T-helper 2 cell (primary cell): ENCODE data around the gene AP4S1.
"Not testable (repeated sequence)": the region's sequence is repeated elsewhere in the genome, so short reads cannot be mapped to it uniquely, and the experiment has no call there.

Experiments
- DNase-seq, 5 experiments: peaks; one replicate each; pipeline versions ENCODE4 v3.0.0 to v3.0.0-alpha.2; 2012 to 2022

Gene AP4S1

DNA sequence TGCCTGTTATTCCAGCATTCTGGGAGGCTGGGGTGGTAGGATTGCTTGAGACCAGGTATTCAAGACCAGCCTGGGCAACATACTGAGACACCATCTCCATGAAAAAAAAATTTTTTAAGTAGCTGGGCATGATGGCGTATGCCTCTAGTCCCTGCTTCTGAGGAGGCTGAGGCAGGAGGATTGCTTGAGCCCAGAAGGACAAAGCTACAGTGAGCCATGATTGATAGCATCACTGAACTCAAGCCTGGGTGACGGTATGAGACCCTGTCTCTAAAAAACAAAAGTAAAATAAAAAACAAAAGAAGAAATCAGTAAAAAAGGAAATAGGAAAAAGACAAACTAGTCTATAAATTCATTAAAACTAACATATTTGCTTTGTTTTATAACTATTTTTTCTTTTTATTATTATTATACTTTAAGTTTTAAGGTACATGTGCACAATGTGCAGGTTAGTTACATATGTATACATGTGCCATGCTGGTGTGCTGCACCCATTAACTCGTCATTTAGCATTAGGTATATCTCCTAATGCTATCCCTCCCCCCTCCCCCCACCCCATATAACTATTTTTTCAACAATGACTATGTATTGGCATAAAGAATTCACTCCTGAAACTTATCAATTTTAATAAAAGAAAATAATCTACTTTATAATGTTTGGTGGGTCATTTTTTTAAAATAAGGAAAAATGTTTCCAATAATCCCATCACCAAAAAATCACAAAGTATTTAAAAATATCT lies 15.4 kb upstream of the AP4S1 start:
- DNase-seq, result no peak

DNA sequence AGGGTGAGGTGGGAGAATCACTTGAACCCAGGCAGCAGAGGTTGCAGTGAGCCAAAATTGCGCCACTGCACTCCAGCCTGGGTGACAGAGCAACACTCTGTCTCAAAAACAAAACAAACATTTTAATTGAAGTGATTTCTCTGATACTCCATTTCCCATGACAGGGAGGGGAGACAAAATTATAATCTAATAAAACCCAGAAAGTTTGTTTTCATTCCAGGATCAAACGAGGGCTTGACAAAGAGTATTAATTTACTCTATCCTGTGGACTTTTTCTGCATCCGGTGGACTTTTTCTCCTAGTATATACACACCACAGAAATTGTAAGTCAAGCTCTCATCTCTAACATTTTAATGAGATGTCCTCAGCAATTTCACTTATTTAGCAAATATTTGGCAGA lies 14.5 kb upstream of the AP4S1 start:
- no peak for DNase-seq

DNA sequence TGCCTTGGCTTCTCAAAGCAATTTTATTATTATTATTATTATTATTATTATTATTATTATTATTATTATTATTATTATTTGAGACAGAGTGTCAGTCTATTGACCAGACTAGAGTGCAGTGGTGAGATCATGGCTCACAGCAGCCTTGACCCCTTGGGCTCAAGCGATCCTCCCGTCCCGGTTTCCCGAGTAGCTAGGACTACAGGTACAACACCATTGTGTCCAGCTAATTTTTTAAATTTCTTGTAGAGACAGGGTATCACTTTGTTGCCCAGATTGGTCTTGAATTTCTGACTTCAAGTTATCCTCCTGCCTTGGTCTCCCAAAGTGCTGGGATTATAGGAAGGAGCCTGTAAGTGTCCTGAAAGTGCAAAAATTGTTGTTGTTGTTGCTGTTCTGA lies 11.6 kb upstream of the AP4S1 start:
- no peak for DNase-seq

DNA sequence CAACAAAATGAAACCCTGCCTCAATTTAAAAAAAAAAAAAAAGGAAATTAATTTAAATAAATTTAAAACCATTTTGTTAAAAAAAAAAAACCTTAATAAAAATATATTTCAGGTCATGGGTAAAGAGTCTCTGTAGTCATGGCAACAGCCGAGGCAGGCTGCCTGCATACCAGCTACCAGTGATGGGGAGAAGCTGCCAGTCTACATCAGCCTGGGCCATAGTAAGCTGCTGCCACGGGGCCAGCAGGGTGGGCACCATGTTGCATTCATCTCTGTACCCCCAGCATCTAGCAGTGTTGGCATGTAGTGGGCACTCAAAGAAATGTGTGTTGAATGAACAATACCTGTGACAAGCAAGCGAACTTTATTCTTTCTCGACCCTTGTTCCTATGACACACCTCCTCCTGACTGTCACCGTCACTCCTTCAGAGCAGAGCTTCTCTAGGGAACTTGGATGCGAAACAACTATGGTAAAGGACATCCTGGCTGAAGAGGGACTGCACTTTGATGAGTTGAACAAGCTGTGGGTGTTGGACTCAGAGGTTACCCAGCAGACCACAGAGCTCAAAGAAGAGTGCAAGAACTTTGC lies 7.3 kb upstream of the AP4S1 start:
- DNase-seq, result no peak

DNA sequence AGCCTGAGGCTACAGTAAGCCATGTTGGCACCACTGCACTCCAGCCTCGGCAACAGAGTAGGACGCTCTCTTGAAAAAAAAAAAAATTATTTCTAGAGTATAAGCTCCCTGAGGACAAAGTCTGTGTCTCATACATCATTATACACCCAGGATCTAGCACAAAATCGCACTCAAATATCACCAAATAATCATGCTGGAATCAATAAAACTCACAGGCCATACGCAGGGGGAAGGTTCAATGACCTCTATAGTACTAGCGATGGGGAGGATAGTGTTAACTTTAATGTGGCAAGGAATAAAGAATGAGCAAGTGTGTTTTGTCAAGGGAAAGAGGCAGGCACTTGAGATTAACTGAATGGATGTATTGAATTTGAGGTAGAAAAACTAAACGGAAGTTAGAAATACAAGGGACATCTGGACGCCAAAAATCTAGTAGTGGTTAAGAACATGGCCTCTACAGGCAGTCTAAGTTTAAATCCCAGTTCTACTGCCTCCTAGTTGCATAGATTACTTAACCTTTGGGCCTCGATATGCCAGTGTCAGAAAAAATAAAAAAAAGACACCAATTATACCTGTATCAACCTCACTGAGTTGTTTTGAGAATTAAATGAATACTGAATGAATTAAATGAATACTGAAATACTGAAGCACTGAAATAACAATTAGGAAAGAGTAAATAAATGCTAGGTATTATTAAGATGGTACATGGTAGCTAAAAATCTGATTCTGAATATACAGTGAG lies 4.4 kb upstream of the AP4S1 start:
- DNase-seq, result no peak

DNA sequence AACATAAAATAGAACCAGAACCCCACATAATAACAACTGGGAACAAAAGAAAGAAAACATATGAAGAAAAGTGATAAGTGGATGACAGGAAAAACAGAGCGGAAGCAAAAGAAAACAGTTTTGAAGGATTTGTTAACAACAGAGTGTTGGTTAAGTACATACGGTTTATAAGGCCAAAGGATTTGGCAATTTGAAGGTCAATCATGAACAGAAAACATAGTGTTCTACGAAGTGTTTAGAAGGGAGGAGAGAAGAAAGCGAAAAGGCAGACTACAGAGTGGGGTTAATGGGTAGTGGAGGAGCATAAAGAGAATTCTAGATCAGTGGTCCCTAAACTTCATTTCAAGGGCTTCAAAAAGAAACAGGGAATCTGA lies 3.9 kb upstream of the AP4S1 start:
- DNase-seq, result no peak

DNA sequence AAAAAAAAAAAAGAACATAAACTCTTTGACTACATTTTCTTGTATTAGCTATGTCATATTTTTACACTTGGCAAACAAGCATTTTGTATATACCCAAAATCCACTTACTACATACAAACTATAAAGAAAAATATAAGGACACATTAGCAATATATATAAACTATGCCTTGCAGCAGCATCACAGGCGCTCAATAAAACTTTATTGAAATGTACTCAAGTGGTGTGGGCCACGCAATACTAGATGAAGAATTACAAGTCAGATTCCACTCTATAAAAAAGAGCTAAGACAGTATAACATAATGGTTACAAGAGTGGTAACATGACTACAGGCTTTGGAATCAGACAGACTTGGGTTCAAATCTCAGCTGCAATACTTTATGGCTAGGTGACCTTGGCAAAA lies 3.1 kb upstream of the AP4S1 start:
- DNase-seq, result no peak

DNA sequence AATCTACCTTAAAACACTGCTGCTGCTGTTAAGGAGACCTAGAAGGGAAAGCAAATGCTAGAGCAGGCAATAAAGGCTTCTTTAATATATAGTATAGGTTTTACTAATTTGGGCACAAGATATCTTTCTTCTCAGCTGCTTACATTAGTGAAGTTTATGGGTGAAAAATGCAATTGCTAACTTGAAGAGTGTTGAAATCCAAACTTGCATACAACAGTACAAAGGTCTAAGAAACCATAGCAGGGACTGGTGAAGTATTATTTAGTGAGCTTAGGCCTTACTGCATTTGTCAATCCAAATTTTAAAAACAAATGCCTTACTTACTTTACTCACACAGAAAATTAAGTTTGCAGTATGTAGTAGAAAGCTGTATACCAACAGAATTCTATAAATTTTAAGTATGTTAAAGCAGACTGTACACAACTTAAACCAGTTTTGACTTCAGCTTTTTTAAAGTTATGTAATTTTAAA lies 1.4 kb upstream of the AP4S1 start:
- no peak for DNase-seq

DNA sequence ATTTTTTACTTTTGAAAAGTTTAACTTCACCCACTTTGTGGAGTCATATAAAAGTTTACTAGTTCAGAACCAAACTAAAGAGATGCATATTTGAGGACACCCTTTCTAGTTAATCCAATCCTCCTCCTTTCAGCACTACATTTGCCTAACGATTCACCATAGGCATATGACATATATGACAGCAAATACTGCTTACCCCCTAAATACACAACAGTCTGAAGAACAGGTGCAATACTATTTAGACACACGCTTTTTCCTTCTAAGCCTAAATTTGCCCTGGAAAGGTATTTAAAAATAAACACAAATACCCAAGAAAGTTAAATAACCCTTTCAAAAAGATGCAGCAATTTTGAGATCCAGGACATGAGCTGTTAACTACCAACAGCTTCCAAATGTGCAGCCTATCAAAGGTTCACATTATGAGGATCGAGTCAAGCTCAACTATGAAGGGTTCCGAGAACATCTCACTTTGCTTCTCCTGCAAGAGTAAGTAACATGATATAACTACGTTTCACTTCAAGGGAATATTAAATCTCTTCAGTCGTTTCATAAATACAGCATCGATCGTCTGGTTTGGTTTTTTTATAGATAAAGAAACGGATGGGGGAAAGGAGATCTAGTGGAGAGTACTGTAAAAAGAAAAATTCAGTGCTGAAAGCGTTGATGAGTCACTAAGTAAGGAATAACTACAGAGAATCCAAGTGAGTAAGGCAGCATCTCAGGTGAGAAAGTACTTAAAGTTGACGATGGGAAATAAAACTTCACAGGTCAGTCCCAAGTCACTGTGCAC lies 677 bp upstream of the AP4S1 start:
- DNase-seq, result peak in 1 of 5 experiments; percentile 9

DNA sequence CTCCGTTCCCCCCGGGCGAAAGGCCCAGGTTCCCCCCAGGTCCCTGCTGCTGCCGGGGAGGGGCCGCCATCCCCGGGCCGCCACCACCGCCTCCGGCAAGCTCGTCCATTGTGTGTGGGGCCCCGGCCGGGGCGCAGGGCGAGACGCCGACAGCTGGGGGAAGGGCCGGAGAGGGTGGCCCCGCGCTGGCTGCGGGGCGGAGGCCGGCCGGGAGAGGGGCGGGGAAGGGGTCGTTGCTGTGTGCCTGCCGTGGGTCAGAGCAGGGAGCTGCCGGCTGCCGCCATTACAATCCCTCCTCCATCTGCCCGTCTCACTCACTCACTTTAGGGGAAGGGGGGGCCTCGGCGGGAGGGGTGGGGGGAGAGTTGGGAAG lies 614 bp downstream of the AP4S1 start, which contains the start of gene STRN3:
TSS of gene STRN3 (minus strand) at position 303 of the 373 bp plus-strand sequence. CDS start at position 109, 194 bp downstream.
- DNase-seq, result no peak

DNA sequence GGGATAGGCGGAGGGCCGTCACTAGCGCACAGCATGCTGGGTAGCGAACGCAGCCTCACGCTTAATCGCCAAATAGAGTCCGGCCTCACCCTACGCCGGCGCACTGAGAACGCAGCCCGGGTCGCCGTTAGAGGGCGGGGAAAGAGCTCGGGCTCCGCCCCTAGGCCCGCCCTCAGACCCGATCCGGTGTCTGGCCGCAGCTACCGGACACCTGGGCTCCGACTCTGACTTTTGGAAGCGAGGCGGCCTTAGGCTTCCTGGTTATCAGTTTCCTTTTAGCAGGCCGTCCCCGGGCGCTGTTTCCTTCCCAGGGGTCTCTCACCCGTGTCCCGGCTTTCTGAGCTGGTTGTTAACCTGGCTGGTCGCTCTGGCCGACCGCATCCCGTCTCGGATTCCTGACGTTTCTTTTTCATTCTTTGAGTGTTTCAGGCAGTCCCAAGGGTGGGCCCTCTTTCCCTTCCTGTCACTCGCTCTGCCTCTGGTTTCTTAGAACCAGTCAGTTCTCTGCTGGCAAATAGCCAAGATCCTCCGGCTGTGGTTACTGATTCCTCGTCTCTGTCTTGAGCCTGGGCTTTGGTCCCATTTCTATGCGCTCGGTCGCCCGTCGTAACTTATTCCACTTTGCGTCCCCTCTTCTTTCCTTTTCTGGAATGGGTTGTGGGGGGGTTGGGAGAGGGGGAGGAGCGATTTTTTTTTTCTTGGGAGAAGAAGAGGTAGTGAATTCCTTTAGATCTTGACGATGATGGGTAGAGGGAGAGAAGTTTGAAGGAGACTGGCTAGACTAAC lies 1.2 kb downstream of the AP4S1 start:
- DNase-seq, result peak; percentile 74 to 97 (median 84)

DNA sequence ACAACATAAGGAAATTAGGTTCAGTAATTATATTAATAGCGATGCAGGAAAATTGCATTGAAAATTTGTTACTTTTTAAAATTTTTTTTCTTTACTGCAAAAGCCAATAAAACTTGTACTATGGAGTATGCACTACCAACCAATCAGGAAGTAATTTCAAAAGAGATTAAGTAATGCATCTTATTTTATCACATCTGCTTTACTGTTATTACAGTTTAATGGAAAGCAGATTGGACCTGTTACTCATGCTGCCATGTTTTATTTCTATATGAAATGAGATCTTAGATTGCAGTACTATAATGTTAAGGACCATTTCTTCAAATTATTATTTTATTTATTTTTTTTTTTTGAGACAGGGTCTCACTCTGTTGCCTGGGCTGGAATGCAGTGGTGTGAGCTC lies 2.4 kb downstream of the AP4S1 start:
- no peak for DNase-seq

DNA sequence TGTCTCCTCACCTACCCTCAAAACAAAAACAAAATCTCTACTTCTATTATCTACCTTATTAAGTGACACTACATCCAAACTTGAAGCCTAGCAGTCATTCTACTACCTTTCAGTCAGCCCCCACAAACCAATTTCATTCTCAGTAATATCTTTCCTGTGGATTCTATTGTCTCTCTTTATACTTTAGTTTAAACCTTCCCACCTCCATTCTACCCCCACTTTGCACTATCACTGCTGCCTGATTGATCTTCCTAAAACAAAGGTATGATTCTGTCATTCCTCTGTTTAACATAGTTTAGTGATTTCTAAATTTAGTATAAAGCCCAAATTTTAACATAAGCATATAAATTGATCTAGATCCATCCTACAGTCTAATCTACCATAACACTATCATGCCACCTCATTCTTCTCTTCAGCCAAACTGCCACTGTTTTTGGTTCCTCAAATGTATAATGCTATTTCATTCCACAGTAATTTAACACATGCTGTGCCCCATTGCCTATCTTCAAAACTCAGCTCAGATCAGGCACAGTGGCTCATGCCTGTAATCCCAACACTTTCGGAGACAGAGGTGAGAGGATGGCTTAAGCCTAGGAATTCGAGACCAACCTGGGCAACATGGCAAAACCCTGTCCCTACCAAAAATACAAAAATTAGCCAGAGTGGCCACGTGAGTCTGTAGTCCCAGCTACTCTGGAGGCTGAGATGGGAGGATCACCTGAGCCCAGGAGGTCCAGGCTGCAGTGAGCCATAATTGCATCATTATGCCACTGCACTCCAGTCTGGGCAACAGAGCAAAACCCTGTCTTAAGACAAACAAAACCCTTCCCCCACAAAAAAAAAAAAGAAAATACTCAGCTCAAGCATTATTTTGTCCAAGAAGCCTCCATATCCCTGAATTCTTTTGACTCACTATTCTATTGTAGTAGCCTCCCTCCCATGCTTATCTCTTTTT lies 3.8 kb downstream of the AP4S1 start:
- DNase-seq, result peak in 1 of 5 experiments; percentile 33

DNA sequence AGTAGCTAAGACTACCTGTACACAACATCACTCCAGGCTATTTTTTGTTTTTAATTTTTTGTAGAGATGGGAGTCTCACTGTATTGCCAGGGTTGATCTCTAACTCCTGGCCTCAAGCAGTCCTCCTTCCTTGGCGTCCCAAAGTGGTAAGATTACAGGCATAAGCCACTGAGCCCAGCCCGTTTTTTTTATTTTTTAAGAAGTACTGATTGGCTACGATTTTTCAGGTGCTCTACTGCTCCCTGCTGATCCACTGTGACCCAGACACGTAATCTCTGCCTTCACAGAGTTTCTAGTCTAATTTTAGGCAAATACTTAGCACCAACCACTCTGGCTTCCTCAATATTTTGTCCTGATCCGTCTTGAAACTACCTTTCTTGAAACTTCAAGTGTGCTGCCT lies 5.0 kb downstream of the AP4S1 start:
- no peak for DNase-seq

DNA sequence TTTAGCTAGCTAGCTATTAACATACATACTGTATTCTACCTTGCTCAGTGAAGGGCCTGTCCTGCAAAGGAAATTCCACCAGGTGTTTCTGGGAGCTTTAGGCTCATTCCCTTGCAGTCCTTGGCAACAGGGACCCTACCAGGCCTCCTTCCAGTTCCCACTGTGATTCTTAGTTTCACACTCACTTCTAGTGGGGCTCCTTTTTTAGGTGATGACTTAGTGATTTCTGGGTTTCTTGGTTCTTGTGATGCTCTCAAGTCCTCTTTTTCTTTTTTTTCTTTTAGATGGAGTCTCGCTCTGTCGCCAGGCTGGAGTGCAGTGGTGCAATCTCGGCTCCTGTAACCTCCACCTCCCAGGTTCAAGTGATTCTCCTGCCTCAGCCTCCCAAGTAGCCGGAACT lies 11.1 kb downstream of the AP4S1 start:
- DNase-seq, result no peak

DNA sequence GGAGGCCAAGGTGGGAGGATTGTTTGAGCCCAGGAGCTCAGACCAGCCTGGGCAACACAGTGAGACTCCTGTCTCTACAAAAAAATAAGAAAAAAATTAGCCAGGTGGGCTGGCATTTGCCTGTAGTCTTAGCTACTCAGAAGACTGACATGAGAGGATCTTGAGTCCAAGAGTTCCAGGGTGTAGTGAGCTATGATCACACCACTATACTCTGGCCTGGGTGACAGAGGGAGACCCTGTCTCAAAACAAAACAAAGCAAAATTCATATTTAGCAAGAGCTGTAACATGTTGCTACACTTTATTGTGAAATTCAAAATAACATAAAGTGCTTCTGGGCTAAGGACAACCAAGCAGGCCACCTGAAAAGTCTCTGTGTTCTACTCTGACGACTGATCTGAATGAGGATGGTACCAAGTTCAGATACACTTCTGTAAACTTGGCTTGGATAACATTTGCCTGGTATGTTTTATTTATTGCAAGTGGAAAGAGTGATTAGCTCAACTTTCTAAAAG lies 12.3 kb downstream of the AP4S1 start:
- DNase-seq, result no peak

DNA sequence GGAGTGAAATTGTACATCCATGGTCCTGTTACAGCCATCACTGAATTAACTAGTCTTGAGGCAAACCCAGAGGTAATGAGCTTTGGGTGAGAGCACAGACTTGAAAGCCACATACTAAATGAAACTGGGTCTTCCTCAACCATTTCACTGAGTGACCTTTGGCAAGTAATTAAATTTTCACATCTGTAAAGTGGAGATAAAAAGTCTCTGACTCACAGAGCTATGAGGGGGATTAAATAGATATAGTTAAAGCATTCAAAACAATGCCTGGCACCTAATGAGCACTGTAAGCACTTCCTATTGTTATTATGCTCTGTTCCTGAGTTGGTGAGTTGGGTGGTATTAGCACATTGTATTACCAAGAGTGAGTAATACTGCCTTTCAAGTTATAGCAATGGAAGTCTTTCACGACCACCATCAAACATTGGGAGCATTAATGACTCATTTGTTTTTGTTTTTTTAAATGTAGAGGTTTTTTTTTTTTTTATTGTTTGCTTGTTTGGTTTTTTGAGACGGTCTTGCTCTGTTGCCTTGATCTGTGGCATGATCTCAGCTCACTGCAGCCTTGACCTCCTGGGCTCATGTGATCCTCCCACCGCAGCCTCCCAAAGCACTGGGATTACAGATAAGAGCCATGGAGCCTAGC lies 13.2 kb downstream of the AP4S1 start:
- DNase-seq, result no peak

DNA sequence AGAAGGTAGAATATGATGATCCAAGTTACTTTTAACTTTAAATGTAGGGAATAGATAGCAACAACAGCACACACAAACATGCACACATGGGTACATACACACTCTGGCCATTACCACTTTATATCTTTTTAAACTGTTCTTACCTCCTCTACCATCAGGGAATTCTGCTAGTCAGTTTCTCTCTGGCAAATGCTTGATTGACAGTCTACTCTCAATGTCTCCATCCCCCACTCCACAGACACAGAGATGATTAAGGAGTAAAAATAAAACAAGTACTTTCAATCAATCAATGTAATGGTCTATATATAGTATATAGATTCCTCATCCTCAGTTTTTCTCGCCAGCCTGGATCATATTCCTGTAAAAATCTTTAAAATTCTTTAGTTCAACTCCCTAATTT lies 16.9 kb downstream of the AP4S1 start:
- DNase-seq, result no peak

DNA sequence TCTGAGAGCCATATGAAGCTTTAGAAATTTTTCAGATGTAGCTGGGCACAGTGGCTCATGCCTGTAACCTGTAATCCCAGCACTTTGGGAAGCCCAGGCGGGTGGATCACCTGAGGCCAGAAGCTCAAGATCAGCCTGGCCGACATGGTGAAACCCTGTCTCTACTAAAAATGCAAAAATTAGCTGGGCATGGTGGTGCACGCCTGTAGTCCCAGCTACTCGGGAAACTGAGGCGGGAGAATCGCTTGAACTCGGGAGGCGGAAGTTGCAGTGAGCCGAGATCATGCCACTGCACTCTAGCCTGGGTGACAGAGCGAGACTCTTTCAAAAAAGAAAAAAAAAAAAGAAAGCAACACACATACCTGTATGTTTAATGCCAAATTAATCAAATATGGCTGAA lies 17.4 kb downstream of the AP4S1 start:
- not testable (repeated sequence) for DNase-seq

DNA sequence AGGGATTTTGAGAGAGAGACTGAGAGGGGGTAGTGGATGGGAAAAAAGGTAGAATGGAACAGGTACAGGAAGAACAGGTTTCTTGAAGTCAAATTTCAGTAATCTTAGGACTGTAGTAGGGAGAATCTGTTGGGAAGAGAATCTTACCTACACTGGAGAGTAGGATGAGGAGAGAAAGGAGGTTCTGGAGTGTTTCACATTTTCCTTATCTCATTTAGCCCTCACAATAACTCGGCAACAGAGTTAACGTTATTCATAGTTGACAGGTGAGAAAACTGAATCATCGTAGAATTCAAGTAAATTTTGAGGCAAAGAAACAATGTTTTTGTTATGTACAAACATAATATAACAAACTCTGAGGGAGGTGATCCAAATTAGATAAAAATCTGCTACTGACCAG lies 17.9 kb downstream of the AP4S1 start:
- DNase-seq, result no peak
